Measurements from ENCODE around the gene LRRC27. TPM values are rescaled to one million over a fixed set of nuclear protein-coding genes. Genes with fewer than 3 reads are reported as not detected.

The LRRC27 gene
- total RNA-seq, 4 donors from 2014 or later = 1.5 to 5.3 (median 2.4) TPM

- Histone ChIP-seq H3K27me3 (peaks cover 0 to 42% (median 0%) of the 10 kb centered on the region in 4 donors), H3K36me3 (no peaks in the 10 kb centered on the region), H3K27ac (no peak overlapping the region), H3K4me1 (peaks cover 8 to 26% (median 16%) of the 10 kb centered on the region in 3 donors), H3K9me3 (no peaks in the 10 kb centered on the region), H3K4me3 (no peak overlapping the region)
- no peak for DNase-seq
- 89 to 91% methylated on average over 6 to 9 of the region's 21 CpGs for whole genome bisulfite sequencing, 2 donors
- intact Hi-C loops (cut with DNase I) = no loop called here
- no peak for TF ChIP-seq POLR2A (IDR thresholded peaks at IDR 0.05)
- no peak for TF ChIP-seq CTCF (IDR thresholded peaks at IDR 0.05)
Observed at GRCh38 chr10:132304756-132305509, 27.1 kb upstream of the LRRC27 start.

- H3K27ac ChIP-seq = no peak overlapping the region
- H3K9me3 ChIP-seq = no peaks in the 10 kb centered on the region
- TF ChIP-seq POLR2A (IDR thresholded peaks at IDR 0.05) = no peak
- TF ChIP-seq CTCF (IDR thresholded peaks at IDR 0.05) = no peak
- peaks cover 8 to 26% (median 16%) of the 10 kb centered on the region in 3 donors for H3K4me1 ChIP-seq
- no peaks in the 10 kb centered on the region for H3K36me3 ChIP-seq
- no peak for DNase-seq
- intact Hi-C loops (cut with DNase I) = no loop called here
- H3K4me3 ChIP-seq = no peak overlapping the region
- peaks cover 0 to 45% (median 0%) of the 10 kb centered on the region in 4 donors for H3K27me3 ChIP-seq
- WGBS, 2 donors = 93 to 99% methylated on average over 9 of the region's 22 CpGs
Observed at GRCh38 chr10:132305654-132306342, 26.2 kb upstream of the LRRC27 start.

- Histone ChIP-seq H3K4me3 (no peak overlapping the region), H3K27me3 (peaks cover 0 to 45% (median 0%) of the 10 kb centered on the region in 4 donors), H3K9me3 (no peaks in the 10 kb centered on the region), H3K27ac (no peak overlapping the region), H3K36me3 (no peaks in the 10 kb centered on the region), H3K4me1 (peaks cover 8 to 26% (median 16%) of the 10 kb centered on the region in 3 donors)
- intact Hi-C loops (cut with DNase I) = no loop called here
- TF ChIP-seq CTCF (IDR thresholded peaks at IDR 0.05) = no peak
- no peak for TF ChIP-seq POLR2A (IDR thresholded peaks at IDR 0.05)
- WGBS, 2 donors = 92 to 93% methylated on average over 14 to 15 of the region's 16 CpGs
- DNase-seq = no peak
Observed at GRCh38 chr10:132306343-132306685, 25.7 kb upstream of the LRRC27 start.

- 6 to 26% methylated on average over 4 to 38 of the region's 98 CpGs for WGBS, 2 donors
- Histone ChIP-seq H3K27me3 (peaks cover 0 to 45% (median 0%) of the 10 kb centered on the region in 4 donors), H3K9me3 (no peaks in the 10 kb centered on the region), H3K4me1 (peaks cover 8 to 26% (median 16%) of the 10 kb centered on the region in 3 donors), H3K27ac (peak overlapping the region in 3 of 4 donors; percentile 5 to 91 (median 90)), H3K36me3 (no peaks in the 10 kb centered on the region), H3K4me3 (peak overlapping the region; percentile 68 to 95 (median 90))
- intact Hi-C loops (cut with DNase I) = no loop called here
- no peak for DNase-seq
- no peak for TF ChIP-seq POLR2A (IDR thresholded peaks at IDR 0.05)
- TF ChIP-seq CTCF (IDR thresholded peaks at IDR 0.05) = no peak
Observed at GRCh38 chr10:132306864-132307751, 24.9 kb upstream of the LRRC27 start.

Data from esophagus squamous epithelium (tissue), 5 donors.